ENCODE measurements around the gene LEF1.

DNA sequence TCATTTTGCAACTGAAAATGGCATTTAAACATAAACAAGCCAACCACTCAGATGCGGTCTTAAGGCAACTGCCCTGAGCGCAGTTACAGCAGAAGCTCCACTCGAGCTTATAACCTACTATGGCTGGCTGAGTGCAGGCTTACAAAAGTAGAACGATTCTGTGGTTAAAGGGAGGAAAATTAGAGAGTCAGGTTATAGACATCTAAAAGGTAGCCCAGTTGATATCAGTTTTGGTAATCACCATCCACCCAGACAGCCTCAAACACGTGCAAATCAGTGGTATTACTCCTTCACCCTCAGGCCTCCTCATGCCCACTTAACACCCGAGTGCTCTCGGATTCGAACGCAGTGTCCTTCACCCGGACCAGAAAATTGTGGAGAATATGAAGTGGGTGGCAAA is 3.1 kb downstream of the LEF1 start:
- no peak for TF ChIP-seq ZFP30 (CRISPR knock-in tag; IDR thresholded peaks at IDR 0.05)
- TF ChIP-seq, protein P1, sequence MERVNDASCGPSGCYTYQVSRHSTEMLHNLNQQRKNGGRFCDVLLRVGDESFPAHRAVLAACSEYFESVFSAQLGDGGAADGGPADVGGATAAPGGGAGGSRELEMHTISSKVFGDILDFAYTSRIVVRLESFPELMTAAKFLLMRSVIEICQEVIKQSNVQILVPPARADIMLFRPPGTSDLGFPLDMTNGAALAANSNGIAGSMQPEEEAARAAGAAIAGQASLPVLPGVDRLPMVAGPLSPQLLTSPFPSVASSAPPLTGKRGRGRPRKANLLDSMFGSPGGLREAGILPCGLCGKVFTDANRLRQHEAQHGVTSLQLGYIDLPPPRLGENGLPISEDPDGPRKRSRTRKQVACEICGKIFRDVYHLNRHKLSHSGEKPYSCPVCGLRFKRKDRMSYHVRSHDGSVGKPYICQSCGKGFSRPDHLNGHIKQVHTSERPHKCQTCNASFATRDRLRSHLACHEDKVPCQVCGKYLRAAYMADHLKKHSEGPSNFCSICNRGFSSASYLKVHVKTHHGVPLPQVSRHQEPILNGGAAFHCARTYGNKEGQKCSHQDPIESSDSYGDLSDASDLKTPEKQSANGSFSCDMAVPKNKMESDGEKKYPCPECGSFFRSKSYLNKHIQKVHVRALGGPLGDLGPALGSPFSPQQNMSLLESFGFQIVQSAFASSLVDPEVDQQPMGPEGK (CRISPR knock-in tag; IDR thresholded peaks at IDR 0.05; ENCODE audit: borderline replicate concordance) = no peak
- no peak for TF ChIP-seq ZFP3 (CRISPR knock-in tag; IDR thresholded peaks at IDR 0.05)
- TF ChIP-seq OSR1 (CRISPR knock-in tag; IDR thresholded peaks at IDR 0.05) = no peak

All from SK-N-SH treated with all-trans-retinoic acid at 6 μM for 48 hours (cell line).